ENCODE measurements around the gene FKBP14.

GRCh38 chr7:30001998-30002397 lies 24.5 kb downstream of the FKBP14 start:
- TF ChIP-seq, protein P1, sequence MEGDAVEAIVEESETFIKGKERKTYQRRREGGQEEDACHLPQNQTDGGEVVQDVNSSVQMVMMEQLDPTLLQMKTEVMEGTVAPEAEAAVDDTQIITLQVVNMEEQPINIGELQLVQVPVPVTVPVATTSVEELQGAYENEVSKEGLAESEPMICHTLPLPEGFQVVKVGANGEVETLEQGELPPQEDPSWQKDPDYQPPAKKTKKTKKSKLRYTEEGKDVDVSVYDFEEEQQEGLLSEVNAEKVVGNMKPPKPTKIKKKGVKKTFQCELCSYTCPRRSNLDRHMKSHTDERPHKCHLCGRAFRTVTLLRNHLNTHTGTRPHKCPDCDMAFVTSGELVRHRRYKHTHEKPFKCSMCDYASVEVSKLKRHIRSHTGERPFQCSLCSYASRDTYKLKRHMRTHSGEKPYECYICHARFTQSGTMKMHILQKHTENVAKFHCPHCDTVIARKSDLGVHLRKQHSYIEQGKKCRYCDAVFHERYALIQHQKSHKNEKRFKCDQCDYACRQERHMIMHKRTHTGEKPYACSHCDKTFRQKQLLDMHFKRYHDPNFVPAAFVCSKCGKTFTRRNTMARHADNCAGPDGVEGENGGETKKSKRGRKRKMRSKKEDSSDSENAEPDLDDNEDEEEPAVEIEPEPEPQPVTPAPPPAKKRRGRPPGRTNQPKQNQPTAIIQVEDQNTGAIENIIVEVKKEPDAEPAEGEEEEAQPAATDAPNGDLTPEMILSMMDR (IDR thresholded peaks at IDR 0.05) = no peak
- TF ChIP-seq POLR2A (IDR thresholded peaks at IDR 0.05) = no peak
